ENCODE results near the gene GCC2. TPM values are rescaled to one million over a fixed set of nuclear protein-coding genes. Genes with fewer than 3 reads are reported as not detected.
A peak's percentile ranks its signal among the peaks of the same experiment; 100 is the strongest.

Gene GCC2
- total RNA-seq, 2 donors from 2014 or later, result 57.0 to 59.9 TPM

DNA sequence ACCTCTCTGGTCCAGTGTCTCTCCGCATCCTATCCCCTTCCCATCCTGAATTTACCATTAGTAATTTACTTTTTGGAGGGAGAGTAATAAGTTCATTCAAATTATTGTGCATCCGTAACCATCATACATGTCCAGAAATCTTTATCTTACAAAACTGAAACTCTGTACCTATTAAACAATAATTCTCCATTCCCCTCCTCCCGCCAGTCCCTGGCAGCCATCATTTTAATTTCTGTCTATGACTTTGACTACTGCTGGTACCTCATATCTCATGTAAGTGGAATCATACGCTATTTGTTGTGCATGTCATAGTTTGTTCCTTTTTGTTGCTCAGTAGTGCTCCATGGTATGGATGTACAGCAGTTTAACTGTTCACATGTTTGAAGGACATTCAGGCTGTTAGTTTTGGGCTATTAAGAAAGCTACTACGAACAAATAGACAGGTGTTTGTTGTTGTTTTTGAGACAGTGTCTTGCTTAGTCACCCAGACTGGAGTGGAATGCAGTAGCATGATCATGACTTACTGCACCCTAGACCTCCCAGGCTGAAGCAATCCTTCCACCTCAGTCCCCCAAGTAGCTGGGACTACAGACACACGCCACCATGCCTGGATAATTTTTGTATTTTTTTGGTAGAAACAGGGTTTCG, 87.3 kb downstream of the GCC2 start:
- no peak overlapping the region for H3K27ac Mint-ChIP-seq
- H3K36me3 Mint-ChIP-seq (ENCODE audit: low read depth), result peaks cover 2% of the 10 kb centered on the region

DNA sequence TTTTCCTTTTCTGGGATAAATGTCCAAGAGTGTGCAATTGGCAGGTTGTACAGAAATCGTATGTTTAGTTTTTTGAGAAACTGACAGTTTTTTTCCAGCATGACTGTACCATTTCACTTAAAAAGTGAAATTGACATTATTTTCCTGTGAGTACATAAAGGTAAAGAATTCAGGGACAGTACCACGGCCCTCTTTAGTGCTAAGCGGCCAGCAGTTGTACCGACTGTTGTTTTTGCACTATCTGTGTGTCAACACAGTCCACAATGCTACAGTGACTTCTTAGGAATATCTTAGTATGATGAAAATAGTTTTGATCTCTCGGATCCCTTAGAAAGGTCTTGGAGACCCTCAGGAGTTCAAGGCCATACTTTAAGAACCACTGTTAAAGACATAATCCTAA, 87.9 kb downstream of the GCC2 start:
- H3K4me3 Mint-ChIP-seq, result no peak overlapping the region
- peaks cover 3% of the 10 kb centered on the region for H3K36me3 Mint-ChIP-seq (ENCODE audit: low read depth)

More for the DNA sequence above, 87.3 kb downstream of the GCC2 start:
- Mint-ChIP-seq H3K9me3 (no peaks in the 10 kb centered on the region), H3K4me1 (peaks cover 32% of the 10 kb centered on the region), H3K27me3 (ENCODE audit: insufficient read depth) (peaks cover 3% of the 10 kb centered on the region), H3K4me3 (peak overlapping the region; percentile 85)
- no peak for DNase-seq
- H3K36me3 ChIP-seq (ENCODE audit: control insufficient read depth, insufficient read depth, low read length), result no peaks in the 10 kb centered on the region
- H3K27me3 ChIP-seq (ENCODE audit: control insufficient read depth, insufficient read depth, low read length, poor library complexity, severe bottlenecking), result no peaks in the 10 kb centered on the region
- no peak overlapping the region for H3K9ac ChIP-seq (ENCODE audit: extremely low read depth, low read length, poor library complexity, severe bottlenecking)
- no peaks in the 10 kb centered on the region for H3K9me3 ChIP-seq (ENCODE audit: control insufficient read depth, low read length)
- 76 to 96% methylated on average over 3 to 6 of the region's 7 CpGs for WGBS, 2 experiments (ENCODE audit: insufficient coverage in 1 of 2, insufficient read length in 1 of 2)
- no peak overlapping the region for H3K27ac ChIP-seq (ENCODE audit: low read depth, low read length)
- TF ChIP-seq, protein P1, sequence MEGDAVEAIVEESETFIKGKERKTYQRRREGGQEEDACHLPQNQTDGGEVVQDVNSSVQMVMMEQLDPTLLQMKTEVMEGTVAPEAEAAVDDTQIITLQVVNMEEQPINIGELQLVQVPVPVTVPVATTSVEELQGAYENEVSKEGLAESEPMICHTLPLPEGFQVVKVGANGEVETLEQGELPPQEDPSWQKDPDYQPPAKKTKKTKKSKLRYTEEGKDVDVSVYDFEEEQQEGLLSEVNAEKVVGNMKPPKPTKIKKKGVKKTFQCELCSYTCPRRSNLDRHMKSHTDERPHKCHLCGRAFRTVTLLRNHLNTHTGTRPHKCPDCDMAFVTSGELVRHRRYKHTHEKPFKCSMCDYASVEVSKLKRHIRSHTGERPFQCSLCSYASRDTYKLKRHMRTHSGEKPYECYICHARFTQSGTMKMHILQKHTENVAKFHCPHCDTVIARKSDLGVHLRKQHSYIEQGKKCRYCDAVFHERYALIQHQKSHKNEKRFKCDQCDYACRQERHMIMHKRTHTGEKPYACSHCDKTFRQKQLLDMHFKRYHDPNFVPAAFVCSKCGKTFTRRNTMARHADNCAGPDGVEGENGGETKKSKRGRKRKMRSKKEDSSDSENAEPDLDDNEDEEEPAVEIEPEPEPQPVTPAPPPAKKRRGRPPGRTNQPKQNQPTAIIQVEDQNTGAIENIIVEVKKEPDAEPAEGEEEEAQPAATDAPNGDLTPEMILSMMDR (conservative IDR thresholded peaks at IDR 0.05), result no peak
- H3K4me1 ChIP-seq (ENCODE audit: control insufficient read depth, insufficient read depth, low read length), result peaks cover 18% of the 10 kb centered on the region
- H3K4me3 ChIP-seq (ENCODE audit: low read length), result peak overlapping the region; percentile 99

DNA sequence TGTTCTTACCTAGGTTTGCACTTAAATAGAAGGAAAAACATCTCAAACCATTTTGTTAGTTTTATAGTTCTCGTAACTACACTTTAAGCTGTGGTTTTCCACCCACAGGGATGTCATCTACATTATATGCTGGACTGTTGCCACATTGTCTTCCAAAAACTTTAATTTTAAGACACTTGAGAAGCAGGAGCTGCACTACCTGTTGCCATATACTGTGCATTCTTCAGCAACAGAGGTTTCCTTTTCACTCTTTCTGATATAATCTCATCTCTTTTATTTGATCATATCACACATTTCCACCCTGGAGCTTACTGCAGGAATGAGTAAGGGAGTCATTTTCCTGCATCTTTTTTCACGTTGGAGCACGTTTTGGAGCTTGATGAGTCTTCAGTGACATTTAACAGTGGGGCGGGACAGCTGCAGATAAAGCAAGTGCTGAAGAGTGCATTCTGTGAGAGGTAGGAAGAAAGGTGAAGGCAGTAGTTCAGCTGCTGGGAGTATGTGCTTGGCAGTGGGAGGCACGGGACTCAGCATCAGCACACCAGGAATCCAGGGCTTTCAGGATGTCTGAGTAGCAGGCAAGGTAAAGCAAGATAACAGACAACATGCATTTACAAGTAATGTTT, 89.1 kb downstream of the GCC2 start:
- Histone ChIP-seq H3K27ac (ENCODE audit: low read depth, low read length) (no peak overlapping the region), H3K9ac (ENCODE audit: extremely low read depth, low read length, poor library complexity, severe bottlenecking) (no peak overlapping the region), H3K4me1 (ENCODE audit: control insufficient read depth, insufficient read depth, low read length) (peaks cover 18% of the 10 kb centered on the region), H3K4me3 (ENCODE audit: low read length) (peak overlapping the region; percentile 41), H3K27me3 (ENCODE audit: control insufficient read depth, insufficient read depth, low read length, poor library complexity, severe bottlenecking) (no peaks in the 10 kb centered on the region), H3K9me3 (ENCODE audit: control insufficient read depth, low read length) (peaks cover 12% of the 10 kb centered on the region), H3K36me3 (ENCODE audit: control insufficient read depth, insufficient read depth, low read length) (peaks cover 12% of the 10 kb centered on the region)
- TF ChIP-seq, protein P1 (conservative IDR thresholded peaks at IDR 0.05), result no peak
- H3K4me1 Mint-ChIP-seq, result peaks cover 32% of the 10 kb centered on the region
- H3K27me3 Mint-ChIP-seq (ENCODE audit: insufficient read depth), result peaks cover 3% of the 10 kb centered on the region
- peak overlapping the region; percentile 28 for H3K4me3 Mint-ChIP-seq
- H3K9me3 Mint-ChIP-seq, result peaks cover under 1% of the 10 kb centered on the region
- 60 to 83% methylated on average over 2 to 5 of the region's 5 CpGs for WGBS, 2 experiments (ENCODE audit: insufficient coverage in 1 of 2, insufficient read length in 1 of 2)
- DNase-seq, result peak; percentile 62
- peak overlapping the region; percentile 1 for H3K27ac Mint-ChIP-seq
- H3K36me3 Mint-ChIP-seq (ENCODE audit: low read depth), result peaks cover 12% of the 10 kb centered on the region

More for the DNA sequence above, 87.9 kb downstream of the GCC2 start:
- Histone ChIP-seq H3K36me3 (ENCODE audit: control insufficient read depth, insufficient read depth, low read length) (peaks cover under 1% of the 10 kb centered on the region), H3K27me3 (ENCODE audit: control insufficient read depth, insufficient read depth, low read length, poor library complexity, severe bottlenecking) (no peaks in the 10 kb centered on the region), H3K27ac (ENCODE audit: low read depth, low read length) (no peak overlapping the region), H3K9me3 (ENCODE audit: control insufficient read depth, low read length) (no peaks in the 10 kb centered on the region), H3K4me1 (ENCODE audit: control insufficient read depth, insufficient read depth, low read length) (peaks cover 18% of the 10 kb centered on the region), H3K4me3 (ENCODE audit: low read length) (peak overlapping the region; percentile 99), H3K9ac (ENCODE audit: extremely low read depth, low read length, poor library complexity, severe bottlenecking) (no peak overlapping the region)
- no peak for DNase-seq
- H3K4me1 Mint-ChIP-seq, result peaks cover 32% of the 10 kb centered on the region
- 88 to 93% methylated on average over 3 to 5 of the region's 5 CpGs for WGBS, 2 experiments (ENCODE audit: insufficient coverage in 1 of 2, insufficient read length in 1 of 2)
- TF ChIP-seq, protein P1 (conservative IDR thresholded peaks at IDR 0.05), result no peak
- peaks cover 3% of the 10 kb centered on the region for H3K27me3 Mint-ChIP-seq (ENCODE audit: insufficient read depth)
- H3K27ac Mint-ChIP-seq, result no peak overlapping the region
- H3K9me3 Mint-ChIP-seq, result no peaks in the 10 kb centered on the region
